ENCODE data around the gene MTCL3.

MTCL3 gene

DNA sequence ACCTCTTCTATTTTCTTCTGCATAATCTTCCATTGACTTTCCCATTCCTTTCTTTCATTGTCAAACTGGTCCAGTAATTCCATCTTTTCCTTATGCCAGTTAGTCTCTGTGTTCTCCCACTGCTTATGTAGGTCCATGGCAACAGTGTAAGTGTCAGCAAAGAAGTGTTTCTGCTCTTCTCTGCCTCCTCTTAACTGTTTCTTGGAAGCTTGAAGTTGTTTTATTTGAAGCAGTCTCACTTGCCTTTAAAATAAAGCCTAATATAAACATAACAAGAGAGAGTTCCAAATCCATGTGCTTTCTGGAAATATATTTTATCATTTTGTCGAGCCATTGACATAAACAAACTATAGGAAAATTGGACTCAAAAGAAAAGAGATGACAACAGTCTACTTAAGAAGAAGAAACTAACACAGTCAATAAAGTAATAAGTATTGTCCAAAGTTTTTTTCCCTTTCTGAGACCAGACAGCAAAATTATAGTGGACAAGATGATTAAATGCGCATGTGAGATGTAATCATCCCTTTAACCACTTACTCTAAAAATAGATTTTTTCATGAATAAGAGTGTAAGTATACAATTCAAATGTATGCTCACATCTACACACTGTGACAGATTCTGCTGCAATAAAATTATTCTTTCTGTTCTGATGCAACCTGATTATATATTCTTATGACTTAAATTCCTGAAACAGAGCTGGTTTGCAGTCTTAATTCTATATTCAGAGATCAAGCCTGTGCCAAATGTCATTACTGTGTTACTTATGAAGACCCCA is 65.1 kb downstream of the MTCL3 start:
- no peak for DNase-seq
- H3K27me3 ChIP-seq, result no peaks in the 10 kb centered on the region
- TF ChIP-seq POLR2A (IDR thresholded peaks at IDR 0.05) (no peak), CTCF (IDR thresholded peaks at IDR 0.05) (no peak)
- peak overlapping the region in 1 of 4 donors; percentile 22 for H3K27ac ChIP-seq
- H3K9me3 ChIP-seq, result no peaks in the 10 kb centered on the region
- 62% methylated on average over 2 of the region's 2 CpGs for WGBS, 2 donors
- no peak overlapping the region for H3K4me3 ChIP-seq
- H3K4me1 ChIP-seq, result peaks cover 0 to 17% (median 0%) of the 10 kb centered on the region in 3 donors
- intact Hi-C loops (cut with DNase I), result no loop called here
- no peaks in the 10 kb centered on the region for H3K36me3 ChIP-seq

DNA sequence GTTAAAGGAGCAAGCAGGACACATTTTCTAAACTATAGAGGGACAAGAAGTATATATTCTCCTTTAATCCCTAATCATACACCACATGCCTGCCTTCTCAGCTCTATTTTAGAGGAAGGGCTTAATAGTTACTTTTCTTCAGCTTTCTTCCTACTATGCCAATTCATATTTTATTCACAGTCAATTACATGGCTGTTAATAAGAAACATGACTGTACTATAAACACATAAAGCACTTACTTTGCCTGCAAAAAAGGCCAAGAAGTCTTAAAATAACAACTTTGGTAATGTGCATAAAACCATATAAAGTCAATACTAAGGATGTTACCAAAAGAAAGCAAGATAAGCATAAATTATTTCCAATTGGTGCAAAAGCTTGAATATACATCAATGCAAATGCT is 66.3 kb downstream of the MTCL3 start:
- Histone ChIP-seq H3K27me3 (no peaks in the 10 kb centered on the region), H3K4me1 (peaks cover 0 to 12% (median 0%) of the 10 kb centered on the region in 3 donors), H3K27ac (no peak overlapping the region), H3K36me3 (no peaks in the 10 kb centered on the region), H3K4me3 (no peak overlapping the region), H3K9me3 (no peaks in the 10 kb centered on the region)
- TF ChIP-seq POLR2A (IDR thresholded peaks at IDR 0.05) (no peak), CTCF (IDR thresholded peaks at IDR 0.05) (no peak)
- DNase-seq, result no peak
- intact Hi-C loops (cut with DNase I), result no loop called here

GRCh38 chr6:127451388-127451787 is 67.7 kb downstream of the MTCL3 start:
- intact Hi-C loops (cut with DNase I), result no loop called here
- H3K36me3 ChIP-seq, result no peaks in the 10 kb centered on the region
- whole genome bisulfite sequencing, 2 donors, result 81 to 91% methylated on average over 3 of the region's 3 CpGs

GRCh38 chr6:127447780-127448179 is 71.4 kb downstream of the MTCL3 start:
- Histone ChIP-seq H3K4me1 (no peaks in the 10 kb centered on the region), H3K9me3 (no peaks in the 10 kb centered on the region), H3K36me3 (no peaks in the 10 kb centered on the region), H3K4me3 (no peak overlapping the region), H3K27ac (no peak overlapping the region), H3K27me3 (no peaks in the 10 kb centered on the region)
- no peak for TF ChIP-seq CTCF (IDR thresholded peaks at IDR 0.05)
- no peak for TF ChIP-seq POLR2A (IDR thresholded peaks at IDR 0.05)
- intact Hi-C loops (cut with DNase I), result no loop called here
- DNase-seq, result no peak

More at GRCh38 chr6:127451388-127451787, 67.7 kb downstream of the MTCL3 start:
- H3K27ac ChIP-seq, result no peak overlapping the region
- no peaks in the 10 kb centered on the region for H3K27me3 ChIP-seq
- no peak for TF ChIP-seq CTCF (IDR thresholded peaks at IDR 0.05)
- TF ChIP-seq POLR2A (IDR thresholded peaks at IDR 0.05), result no peak
- H3K4me1 ChIP-seq, result peaks cover 0 to 2% (median 0%) of the 10 kb centered on the region in 3 donors
- no peak for DNase-seq
- no peaks in the 10 kb centered on the region for H3K9me3 ChIP-seq
- no peak overlapping the region for H3K4me3 ChIP-seq

GRCh38 chr6:127446356-127446755 is 72.8 kb downstream of the MTCL3 start:
- no peaks in the 10 kb centered on the region for H3K9me3 ChIP-seq
- no peaks in the 10 kb centered on the region for H3K4me1 ChIP-seq
- H3K27ac ChIP-seq, result no peak overlapping the region
- no peaks in the 10 kb centered on the region for H3K36me3 ChIP-seq
- 94 to 95% methylated on average over 7 of the region's 7 CpGs for WGBS, 2 donors
- H3K4me3 ChIP-seq, result no peak overlapping the region
- intact Hi-C loops (cut with DNase I), result no loop called here
- TF ChIP-seq CTCF (IDR thresholded peaks at IDR 0.05) (no peak), POLR2A (IDR thresholded peaks at IDR 0.05) (no peak)
- DNase-seq, result no peak
- H3K27me3 ChIP-seq, result no peaks in the 10 kb centered on the region

Measured in esophagus squamous epithelium (tissue), 5 donors.